H1 (cell line): ENCODE results near the gene IRS1. TPM values are rescaled to one million over a fixed set of nuclear protein-coding genes. Genes with fewer than 3 reads are reported as not detected.

Source experiments
- ATF3 ChIP-seq: IDR thresholded peaks from 2 replicates; pipeline ENCODE4 v1.6.1; 2011; ENCODE audit warnings: low read depth, mild to moderate bottlenecking, low read length; ENCODE audit not compliant: insufficient read depth
- BACH1 ChIP-seq: IDR thresholded peaks from 2 replicates; pipeline ENCODE4 v1.6.1; 2012; ENCODE audit warnings: low read length, improper control_type of control experiment
- CBX8 ChIP-seq: fragments of 300-800, 300-1000 bp; sonication (generic); IDR thresholded peaks from 2 replicates; pipeline ENCODE4 v1.7.1; 2016; ENCODE audit warnings: low read depth, low read length, borderline replicate concordance
- CHD7 ChIP-seq: fragments of 300-600 bp; sonication (generic); IDR thresholded peaks from 2 replicates; pipeline ENCODE4 v1.7.1; 2012; ENCODE audit warnings: low read length, moderate library complexity, mild to moderate bottlenecking, inconsistent platforms; ENCODE audit not compliant: insufficient replicate concordance
- E2F6 ChIP-seq: IDR thresholded peaks from 2 replicates; pipeline ENCODE4 v1.6.1; 2012; ENCODE audit warnings: inconsistent platforms
- EZH2 ChIP-seq: fragments of 200-600 bp; sonication (generic); IDR thresholded peaks from 2 replicates; pipeline ENCODE4 v1.7.1; 2012; ENCODE audit warnings: low read depth, mild to moderate bottlenecking, moderate library complexity, low read length, inconsistent platforms; ENCODE audit not compliant: severe bottlenecking
- KDM1A ChIP-seq: fragments of 200-600, 300-600 bp; sonication (generic); IDR thresholded peaks from 2 replicates; pipeline ENCODE4 v1.7.1; 2016; ENCODE audit warnings: mild to moderate bottlenecking, low read length, borderline replicate concordance
- POLR2A ChIP-seq, 2 experiments: IDR thresholded peaks; 1 replicate in 1 of 2; 2 replicates in 1 of 2; pipeline ENCODE4 v1.6.1; 2011; ENCODE audit warnings: low read depth in 2 of 2, low read length in 2 of 2, mild to moderate bottlenecking in 2 of 2; ENCODE audit errors: control extremely low read depth in 1 of 2
- SP1 ChIP-seq: IDR thresholded peaks from 2 replicates; pipeline ENCODE4 v1.6.1; 2011; ENCODE audit warnings: low read depth, low read length
- TBP ChIP-seq: IDR thresholded peaks from 2 replicates; pipeline ENCODE4 v1.6.1; 2011; ENCODE audit warnings: low read depth, low read length, improper control_type of control experiment
- TEAD4 ChIP-seq: IDR thresholded peaks from 2 replicates; pipeline ENCODE4 v1.6.1; 2012; ENCODE audit warnings: low read depth, low read length, inconsistent platforms, mixed read lengths
- polyA plus RNA-seq, 7 experiments: library from polyadenylated mRNA; depleted of rRNA in 3 of 7; stranded (reverse) in 5 of 7; unstranded in 2 of 7; fragments of >200 nt in 5 of 7; fragments of 200-250 nt in 2 of 7; gene quantifications; 1 replicate in 5 of 7; 2 replicates in 1 of 7; 4 replicates in 1 of 7; pipeline versions ENCODE4 v1.2.1 to v1.2.3, GENCODE V29; 2011 to 2013; ENCODE audit warnings: missing spikeins in 2 of 7, mixed read lengths in 2 of 7
- total RNA-seq: library from RNA; stranded (reverse); fragmentation: NEBNext Ultra II Directional; extraction: Animal tissue kit (Norgen Biotek cat#: 25700); gene quantifications from 2 replicates; pipeline ENCODE4 v1.2.1, GENCODE V29; 2021

The IRS1 gene
- total and polyA plus RNA-seq, 2 of the 8 experiments (the other 6 are each of a cell fraction or from before 2014, with no cell fraction given) = 9.1 to 26.9 TPM

GRCh38 chr2:226742347-226742746 lies 57.3 kb downstream of the IRS1 start (continued):
- no peak for TF ChIP-seq CHD7
- TF ChIP-seq SP1 = no peak
- TF ChIP-seq EZH2 = no peak
- no peak for TF ChIP-seq POLR2A (IDR thresholded peaks at IDR 0.05; ENCODE audit: control extremely low read depth in 1 of 2, low read depth in 2 of 2, low read length in 2 of 2)
- TF ChIP-seq KDM1A = no peak
- TF ChIP-seq TBP = no peak
- no peak for TF ChIP-seq ATF3
- TF ChIP-seq TEAD4 = no peak
- TF ChIP-seq BACH1 = no peak
- TF ChIP-seq CBX8 = no peak
- TF ChIP-seq E2F6 = no peak
